Measurements from ENCODE around the gene PIGW.

The PIGW gene

DNA sequence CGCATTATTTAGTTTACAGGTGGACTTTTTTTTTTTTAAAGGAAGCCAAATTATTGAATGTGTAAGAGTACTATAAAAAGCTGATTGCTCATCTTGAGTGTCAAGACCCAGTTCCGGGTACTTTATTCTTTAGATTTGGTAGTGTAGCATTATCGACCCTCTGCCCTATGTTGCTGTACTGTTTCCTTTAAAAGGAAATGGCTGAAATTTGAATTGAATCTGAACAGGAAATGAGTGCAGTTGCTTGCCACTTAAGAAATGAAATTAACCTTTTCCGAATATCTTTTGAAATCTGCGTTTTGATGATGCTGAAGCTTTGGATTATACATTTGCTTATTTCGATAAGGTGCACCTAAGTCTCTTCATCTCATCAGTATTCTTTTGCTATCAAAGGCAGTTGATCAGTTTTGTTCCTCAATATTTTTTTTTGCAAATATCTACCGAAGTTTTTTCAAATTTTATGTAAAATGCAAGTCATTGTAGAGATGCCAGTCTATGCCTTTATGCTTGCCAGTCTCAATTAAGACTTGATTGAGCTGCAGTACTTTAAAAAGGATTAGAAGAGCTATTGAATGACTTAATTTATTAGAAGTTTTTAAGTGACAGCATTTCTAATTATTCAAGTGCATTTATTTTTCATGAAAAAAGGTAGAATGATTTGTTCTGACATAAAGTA, 11.8 kb downstream of the PIGW start:
- no peak for DNase-seq

DNA sequence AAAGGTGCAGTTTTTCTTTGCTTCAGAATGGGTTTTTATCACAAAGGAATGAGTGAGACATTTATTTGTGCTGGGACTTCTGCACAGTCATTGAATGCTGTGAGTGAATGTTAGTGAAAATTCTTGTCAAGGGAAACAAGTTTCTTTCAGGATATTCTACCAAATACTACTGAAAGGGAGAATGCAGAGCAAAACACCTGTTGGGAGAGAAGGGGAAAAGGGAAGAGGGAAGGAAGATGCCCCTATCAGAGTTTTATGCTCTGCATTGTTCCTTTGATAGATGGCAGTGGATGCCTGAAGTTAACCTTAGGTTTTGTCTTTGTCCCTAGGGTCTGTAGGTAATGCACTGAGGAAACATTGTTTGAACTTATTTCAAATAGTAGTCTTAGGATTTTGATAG, 13.0 kb downstream of the PIGW start:
- no peak for DNase-seq

DNA sequence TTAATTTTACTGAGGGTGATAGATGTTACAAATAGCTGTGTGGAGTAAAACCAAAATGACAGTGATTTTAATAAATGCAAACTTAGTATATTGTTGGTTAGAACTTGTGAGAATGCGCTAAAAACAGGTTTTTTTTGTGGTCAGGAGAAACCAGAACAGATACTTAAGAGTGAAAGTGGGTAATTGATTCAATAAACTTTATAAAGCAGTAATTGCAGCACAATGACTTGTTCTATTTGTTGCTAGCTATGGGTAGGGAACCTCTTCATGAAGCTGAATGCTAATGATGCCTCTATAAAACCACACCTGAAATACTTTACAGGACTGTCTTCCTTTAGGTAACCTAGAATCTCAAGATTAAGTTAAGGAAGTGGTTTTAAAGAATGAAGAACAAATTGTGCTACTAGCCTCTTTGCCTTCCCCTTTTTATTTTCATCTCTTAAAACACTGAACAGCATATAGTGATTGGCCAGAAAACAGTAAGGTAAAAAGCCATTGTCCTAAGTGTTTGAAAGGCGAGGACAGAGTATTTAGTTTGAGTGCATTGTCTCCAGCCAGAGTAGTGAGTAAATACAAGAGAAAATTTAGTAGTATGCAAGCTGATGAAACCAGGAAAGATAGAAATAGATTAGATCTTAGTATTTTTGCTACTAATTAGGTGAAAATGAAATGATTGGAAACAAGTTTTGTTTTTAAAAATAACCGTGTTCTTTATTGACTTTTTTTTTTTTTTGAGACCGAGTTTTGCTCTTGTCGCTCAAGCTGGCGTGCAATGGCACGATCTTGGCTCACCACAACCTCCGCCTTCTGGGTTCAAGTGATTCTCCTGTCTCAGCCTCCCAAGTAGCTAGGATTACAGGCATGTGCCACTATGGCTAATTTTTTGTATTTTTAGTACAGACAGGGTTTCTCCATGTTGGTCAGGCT, 16.0 kb downstream of the PIGW start:
- no peak for DNase-seq

DNA sequence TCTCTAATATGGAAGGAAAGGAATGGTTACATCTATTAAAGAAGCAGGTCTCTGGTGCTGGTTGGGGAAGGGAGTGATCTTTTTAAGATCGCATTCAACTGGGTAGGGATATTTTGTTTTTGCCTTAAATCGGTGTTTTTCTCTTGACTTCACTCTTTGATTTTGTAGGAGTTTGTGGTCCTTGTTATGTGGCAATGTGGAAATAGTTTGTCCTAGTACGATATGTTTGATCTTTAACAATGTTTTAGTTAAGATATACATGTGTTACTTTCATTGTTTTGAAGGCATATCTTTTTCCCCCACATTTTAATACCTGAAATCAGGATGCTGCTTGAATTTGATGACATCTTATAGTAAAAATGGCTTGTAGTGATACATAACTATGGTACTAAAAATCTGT, 18.7 kb downstream of the PIGW start:
- no peak for DNase-seq

DNA sequence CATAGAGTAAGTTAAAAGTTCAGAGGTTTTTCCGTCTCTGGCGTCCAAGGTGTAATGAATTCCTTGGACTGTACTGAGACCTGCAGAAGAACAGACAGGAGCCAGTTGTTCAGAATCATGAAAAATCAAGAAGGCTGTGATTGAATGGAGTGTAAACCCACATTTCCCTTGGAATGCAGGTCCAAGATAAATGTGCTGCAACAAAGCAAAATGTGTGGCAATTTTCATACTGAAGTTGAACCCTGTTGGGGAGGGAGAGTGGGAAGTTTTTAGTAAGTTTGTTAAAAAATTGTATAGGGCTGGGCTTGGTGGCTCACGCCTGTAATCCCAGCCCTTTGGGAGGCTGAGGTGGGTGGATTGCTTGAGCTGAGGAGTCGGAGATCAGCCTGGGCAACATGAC, 31.3 kb downstream of the PIGW start:
- no peak for DNase-seq

DNA sequence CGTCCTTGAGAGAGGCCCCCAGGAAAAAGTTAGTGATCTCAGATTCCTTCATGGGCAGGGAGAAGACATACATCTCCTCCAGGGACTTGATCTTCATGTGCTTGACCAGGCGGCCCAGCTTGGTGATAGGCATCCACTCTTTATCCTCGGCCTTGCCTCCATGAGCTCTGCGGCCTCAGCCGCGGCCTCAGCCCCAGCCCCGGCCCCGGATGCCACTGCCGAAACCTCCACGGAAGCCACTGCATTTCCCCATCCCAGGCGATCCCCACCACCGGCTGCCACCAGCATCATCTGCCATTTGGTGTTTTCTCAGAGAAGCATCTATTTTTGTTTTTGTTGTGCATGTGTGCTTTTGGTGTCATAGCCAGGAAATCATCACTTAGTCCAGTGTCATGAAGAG, 40.2 kb downstream of the PIGW start:
- DNase-seq, result no peak

DNA sequence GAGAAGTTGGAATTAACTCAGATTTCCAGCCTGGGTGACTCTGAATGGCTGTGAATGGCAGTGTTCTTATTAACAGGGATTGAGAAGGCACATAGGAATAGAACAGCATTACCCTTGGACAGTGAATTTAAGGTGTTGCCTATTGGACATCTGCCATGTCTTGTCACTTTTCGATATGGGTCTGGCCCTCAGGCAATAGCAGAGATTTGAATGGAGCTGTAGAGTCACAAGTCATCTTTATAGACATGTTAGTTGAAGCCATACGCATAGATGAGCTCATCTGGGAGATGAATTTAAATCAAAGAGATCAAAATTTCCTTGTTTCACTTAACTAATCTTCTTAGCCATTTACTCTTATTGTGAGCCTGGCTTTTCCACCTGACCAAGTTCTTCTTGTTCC, 42.0 kb downstream of the PIGW start:
- DNase-seq, result no peak

DNA sequence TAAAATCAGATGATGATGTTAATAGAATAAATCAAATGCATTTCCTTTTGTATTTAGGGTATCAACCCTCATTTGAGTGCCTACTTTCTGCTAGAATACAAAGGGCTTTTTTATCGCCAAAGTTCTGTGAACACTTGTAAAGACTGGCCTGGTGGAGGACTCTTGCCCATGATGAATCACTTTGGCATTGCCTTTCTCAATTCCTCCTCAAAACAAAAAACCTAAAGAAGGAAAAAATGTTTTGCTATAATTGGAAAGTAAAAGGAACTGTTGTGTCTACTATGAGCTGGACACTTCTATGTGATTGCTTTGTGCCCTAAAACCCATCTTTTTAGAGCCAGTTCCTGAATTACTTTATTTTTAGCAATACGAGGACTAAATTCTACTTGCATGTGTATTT, 43.9 kb downstream of the PIGW start:
- no peak for DNase-seq

DNA sequence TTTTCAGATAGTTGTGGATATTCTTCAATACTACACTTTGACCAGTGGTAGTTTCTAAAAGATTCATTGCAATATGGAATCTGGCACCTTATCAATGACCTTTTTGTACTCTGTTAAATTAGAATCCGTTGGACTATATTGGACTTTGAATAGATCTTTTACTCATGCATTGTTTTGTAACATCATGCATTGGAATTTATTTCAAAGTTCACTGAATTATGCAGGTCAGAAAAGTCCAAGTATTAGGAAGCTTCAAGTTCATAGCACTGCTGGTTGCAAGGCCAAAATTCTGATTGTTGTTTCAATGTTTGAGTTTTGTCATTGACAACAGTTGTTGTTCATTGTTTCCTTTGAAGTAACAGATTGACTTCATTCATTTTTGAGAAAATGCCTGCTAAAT, 49.0 kb downstream of the PIGW start:
- DNase-seq, result no peak

DNA sequence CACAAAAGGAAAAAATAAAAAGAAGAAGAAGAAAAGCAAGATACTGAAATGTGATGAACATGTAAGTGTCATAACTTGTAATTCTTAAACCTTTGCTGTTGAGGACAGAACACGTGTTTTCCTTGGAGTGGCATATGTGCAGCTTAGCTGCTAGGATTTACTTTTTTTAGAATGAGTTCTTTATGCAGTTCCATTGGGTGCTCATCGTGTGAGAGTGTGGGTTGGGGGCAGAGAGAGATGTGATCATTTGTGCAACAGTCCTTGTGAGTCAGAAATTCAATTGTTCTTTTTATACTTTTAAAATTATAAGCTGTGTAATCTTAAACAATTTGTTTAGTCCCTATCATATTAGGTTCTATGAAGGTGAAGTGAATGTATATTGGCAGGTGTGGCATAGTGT, 51.4 kb downstream of the PIGW start:
- DNase-seq, result no peak
